Loucy (cell line): Measurements from ENCODE around the gene CEBPZOS.

Experiments used
- CTCF ChIP-seq: fragments of 200-600 bp; sonication (generic); conservative IDR thresholded peaks from 2 replicates; pipeline ENCODE4 v1.5.1; 2014; ENCODE audit warnings: mild to moderate bottlenecking, antibody characterized with exemption, low read length
- EZH2phosphoT487 ChIP-seq: fragments of 200-600 bp; IDR thresholded peaks from 2 replicates; pipeline ENCODE4 v1.6.1; 2018; ENCODE audit warnings: antibody characterized with exemption, mild to moderate bottlenecking, moderate library complexity, borderline replicate concordance

- TF ChIP-seq CTCF (no peak), EZH2phosphoT487 (no peak)
These were observed 35.2 kb downstream of the CEBPZOS start, which contains the start of the genes CEBPZ and NDUFAF7 for GRCh38 chr2:37231241-37232130.
